GM21737 (cell line): ENCODE measurements around the gene RAI1.

Experiments used
- ATAC-seq: cut with Tn5 transposase; IDR thresholded peaks from one replicate; pipeline ENCODE4 v1.9.1; 2021; ENCODE audit warnings: mild to moderate bottlenecking, moderate library complexity; ENCODE audit not compliant: unreplicated experiment

Gene RAI1

DNA sequence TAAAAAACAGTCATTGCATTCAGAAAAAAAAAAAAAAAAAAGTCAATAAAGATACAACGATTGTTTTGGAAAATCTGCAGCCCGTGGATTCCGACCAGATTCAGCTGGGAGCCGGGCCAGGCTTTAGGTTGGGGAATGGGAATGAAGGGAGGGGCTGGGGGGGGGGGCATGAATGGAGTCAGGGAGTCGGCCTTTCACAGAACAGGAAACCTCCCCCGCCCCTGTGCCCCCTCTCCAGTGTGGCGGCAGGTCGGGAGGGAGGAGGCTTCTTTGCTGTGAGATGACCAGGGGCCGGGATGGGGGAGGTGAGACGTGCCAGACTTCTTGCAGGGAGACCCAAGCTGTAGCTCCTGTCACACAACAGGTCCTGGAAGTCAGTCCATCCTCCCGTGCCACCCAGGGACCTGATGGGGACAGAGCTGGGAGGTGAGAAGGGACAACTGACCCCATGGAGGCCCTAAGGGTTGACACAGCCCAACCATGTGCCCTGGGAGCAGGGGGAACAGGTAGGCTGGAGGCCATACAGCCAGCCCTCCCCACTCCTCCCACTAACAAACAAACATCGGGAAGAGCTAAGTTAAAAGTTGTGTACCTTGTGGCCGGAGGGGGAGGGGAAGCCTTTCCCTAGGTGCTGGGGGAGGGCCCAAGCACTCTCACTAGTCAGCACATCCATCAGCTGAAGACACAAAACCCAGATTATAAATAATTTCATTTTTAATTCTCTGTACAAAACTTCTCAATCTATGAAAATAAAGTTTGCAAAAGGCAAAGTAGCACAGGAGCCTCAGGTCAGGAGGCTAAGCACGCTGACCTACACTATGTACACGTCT lies 130.3 kb downstream of the RAI1 start:
- no peak for ATAC-seq

DNA sequence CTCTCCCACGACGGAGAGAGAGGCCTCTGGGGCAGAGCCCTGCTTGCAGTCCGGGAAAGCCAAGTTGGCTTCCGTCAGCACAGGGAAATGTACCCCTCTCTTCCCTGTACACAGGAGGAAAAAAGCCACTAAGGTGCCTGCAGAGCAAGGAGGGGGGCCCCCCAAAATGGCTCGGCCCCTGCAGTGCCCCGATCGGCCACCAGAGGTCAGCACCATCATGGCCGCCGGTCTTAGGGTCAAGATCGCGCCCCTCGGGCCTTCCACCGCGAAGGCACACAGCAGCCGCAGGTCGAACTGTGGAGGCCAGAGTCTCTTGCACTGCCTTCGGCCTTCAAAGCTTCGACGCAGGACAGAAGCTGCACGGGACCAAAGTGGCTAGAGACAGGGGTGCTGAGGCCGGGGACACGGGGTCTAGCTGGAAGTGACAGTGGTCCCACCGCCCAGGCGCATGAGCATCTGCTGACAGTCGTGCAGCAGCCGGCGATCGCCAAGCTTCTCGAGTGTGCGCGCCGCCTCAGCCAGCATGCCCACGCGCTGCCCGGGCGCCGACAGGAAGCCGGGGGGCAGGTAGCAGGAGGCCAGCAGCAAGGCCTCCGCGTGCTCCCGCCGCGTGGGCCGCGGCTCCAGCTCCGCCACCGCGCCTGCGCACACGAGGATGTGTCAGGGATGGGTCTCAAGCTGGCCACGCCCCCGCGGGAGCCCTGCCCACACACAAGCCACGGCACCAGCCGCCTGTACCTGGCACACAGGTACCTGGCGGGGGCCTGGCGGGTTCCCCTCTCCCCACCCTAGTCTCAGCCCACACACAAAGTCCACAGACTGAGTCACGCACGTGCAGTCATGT lies 131.2 kb downstream of the RAI1 start:
- ATAC-seq: no peak

DNA sequence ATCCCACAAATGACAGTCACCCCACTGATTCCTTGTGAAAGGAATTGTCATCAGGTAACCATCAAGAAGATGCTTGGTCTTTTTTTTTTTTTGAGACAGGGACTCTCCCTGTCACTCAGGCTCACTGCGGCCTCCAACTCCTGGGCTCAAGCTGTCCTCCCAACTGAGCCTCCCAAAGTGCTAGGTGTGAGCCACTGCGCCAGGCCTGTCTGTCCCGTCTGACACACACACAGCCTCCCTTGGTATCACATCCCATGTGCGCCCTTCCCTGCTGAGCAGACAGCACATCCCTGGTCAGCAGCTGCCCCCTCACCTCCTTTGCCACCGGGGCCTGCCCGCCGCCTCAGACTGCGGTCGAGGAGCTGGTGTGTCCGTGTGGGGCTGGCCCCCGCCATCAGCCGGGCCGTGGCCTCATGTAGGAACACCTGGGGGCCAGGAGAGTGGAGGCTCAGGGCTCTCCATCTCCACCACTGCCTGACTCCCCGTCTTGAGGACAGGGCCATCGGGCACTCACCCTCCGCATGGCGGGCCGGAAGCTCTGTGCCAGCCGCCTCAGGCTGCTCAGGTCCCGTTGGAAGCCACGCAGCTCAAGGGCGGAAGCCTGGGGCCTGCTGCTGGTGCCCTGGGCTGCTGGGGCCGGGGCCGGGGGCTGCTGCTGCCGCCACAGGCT lies 131.9 kb downstream of the RAI1 start:
- ATAC-seq: no peak

DNA sequence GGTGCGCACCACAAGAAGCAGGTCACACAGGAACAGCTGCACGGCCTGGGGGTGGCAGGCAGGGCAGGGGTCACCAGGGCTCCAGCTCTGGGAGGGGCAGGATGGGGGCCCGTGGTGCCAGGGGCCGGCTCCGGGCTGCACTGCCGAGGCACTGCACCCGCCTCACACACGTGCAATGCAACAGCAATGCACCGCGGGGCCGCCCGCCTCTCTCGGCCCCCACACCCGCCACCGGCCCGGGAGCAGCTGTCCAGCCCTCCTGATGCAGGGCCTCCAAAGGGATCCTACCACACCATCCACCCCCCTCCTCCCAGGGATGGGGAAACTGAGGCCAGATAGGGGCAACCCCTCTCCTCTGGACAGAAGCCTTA lies 132.5 kb downstream of the RAI1 start:
- ATAC-seq: no peak

DNA sequence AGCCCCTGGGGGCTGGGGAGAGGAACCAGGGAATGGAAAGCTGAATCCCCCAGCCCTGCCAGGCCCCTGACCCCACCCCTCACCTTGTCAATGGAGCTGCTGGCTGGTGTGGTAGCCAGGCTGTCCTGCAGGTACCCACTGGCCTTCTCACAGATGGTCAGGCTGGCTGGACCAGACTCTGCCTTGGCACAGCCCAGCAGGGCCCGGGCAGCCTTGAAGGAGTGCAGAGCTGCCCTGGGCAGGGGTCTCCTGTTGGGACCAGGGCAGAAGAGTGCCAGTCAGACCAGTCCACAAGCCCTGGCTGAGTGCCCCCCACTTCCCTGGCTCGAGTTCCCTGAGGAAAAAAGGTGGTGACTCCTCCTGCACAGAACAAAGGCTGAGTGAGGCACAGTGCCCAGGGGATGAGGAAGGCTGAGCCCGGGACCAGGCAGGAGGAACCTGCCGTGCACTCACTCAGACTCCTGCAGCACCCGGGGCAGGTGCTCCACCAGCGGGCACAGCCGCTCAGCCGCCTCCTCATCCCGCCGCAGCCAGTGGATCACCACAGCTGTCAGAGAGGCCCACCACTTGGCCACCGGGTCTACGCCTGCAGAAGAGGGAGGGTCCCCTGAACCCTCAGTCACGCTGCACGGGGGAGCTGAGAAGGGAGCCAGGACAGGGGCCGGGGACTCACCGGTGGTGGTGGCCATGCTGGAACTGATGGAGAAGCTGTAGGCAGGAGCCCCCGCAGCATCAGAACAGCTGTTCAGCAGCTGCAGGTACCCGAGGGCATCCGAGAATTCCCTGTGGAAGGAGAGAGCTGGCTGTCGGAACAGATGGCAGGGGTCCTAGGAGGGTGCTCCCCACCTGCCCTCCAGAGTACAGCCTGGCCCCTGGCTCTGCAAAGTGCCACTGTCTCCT lies 133.2 kb downstream of the RAI1 start:
- ATAC-seq: no peak

DNA sequence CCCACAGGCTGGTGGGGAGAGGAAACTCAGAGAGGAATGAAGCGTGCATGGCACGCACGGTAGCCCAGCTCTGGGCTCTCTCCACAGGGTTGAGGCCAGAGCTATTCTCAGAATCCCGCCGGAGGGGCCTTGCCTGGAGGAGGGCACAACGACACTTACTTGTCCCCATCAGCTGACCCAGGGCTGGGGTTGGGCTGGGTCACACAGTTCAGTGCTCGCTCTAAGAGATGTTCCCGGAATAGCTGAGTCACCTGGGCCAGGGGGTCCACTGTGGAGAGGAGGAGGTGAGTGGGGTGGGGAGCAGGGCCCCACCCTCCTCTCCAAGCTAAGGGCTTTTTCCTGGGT lies 133.8 kb downstream of the RAI1 start:
- ATAC-seq: no peak

DNA sequence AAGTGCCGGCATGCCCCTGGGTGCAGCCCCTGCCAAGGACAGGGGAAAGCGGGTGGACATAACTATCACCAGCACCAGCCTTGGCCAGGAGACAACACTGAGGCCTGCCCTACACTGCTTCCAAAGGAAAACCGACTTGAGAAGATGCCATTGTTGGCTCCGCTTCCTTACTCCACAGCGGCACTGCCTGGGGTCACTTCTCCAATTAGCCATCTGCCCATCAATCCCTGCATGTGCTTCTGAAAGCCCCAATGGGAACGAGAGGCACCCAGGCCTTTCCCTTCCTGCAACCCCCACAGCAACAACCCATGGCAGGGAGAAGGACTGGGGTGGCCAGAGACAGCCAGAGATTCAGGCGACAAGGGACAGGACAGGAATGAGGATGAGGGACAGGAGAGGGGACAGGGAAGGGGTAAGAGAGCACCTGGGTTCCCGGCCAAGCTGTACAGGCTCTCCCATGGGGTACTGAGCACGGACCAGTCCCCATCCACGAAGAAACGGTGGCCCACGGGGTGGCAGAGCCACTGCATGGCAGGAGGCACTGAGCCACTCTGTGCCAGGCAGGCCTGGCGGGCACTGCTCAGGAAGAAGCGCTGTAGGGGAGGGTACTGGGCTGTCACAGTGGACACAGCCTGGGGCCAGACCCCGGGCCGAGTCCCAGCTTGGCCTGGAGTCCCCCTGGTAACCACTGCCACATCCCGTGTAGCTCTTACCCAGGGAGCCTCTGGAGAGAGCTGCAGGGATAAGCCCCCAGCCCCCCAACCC lies 134.4 kb downstream of the RAI1 start:
- ATAC-seq: no peak

DNA sequence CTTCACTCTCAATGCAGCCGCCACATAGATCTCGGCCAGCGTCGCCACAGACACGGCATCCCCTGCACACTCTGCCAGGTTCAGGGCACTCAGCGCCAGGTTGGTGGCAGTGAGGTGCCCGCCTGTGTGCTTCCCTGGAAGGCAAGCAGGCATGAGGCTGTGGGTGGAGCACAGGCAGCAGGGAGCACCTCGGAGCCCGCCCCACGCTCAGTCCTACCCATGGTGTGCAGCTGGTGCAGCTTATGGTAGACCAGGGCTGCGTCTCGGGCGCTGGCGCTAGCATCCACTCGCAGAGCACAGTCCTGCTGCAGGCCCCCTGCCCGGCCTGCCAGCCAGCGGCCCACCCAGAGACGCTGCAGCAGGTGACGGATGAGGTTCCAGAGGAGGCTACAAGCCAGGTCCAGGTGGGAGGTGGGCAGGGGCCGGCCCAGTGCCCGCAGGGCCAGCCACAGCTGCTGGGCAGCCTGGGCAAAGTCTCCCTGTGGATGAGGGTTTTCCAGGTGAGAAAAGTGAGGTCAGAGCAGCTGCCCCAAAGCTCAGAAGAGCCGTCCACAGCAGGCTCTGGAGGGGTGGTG lies 135.1 kb downstream of the RAI1 start:
- no peak for ATAC-seq

DNA sequence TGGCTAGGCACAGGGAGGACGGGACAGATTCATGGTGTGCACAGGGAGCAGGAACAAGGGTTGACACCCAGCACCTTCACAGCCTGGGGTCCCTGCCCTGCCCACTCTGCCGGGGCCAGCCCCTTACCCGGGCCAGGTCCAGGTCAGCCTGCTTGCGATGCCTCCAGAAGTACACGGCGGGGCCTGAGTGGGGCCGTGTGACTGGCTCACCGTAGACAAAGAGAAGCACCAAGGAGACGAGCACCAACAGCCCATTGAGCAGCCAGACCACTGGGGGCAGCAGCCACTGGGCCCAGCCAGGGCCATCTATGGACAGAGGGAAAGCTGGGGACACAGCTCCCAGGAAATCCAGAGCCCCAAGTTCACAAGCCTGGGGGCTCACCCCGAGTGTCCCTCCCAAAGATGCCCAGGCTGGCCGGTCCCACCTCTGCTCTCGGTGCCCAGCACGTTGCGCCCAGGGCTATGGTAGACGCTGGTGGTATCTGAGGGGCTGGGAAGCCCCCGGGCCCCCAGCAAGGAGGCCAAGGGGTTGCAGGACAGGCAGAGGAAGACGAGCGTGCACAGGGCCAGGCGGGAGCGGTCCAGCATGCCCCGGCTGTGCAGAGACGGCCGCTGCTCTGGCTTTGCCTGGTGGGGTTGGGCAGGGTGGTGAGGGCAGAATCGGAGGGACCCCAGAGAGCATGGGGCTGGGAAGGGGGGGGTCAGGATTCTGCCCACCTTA lies 135.7 kb downstream of the RAI1 start:
- no peak for ATAC-seq

DNA sequence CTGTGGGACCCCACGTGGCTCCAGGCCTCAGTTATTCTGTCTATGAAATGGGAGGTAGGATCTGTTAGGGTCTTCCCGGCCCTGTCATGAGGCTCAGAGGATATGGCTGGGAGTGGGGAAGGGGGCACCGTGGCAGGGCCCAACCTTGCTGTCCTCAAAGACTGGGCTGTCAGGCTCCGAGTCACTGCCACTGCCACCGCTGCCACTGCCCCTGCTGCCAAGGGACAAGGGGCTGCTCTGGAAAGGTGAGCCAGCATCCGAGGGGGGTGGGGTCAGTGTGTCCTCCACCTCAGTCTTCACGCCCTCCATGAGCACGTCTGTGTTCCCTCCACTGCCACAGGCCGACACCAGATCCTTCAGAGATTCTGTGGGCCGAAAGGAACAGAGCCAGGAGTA lies 136.3 kb downstream of the RAI1 start:
- no peak for ATAC-seq

DNA sequence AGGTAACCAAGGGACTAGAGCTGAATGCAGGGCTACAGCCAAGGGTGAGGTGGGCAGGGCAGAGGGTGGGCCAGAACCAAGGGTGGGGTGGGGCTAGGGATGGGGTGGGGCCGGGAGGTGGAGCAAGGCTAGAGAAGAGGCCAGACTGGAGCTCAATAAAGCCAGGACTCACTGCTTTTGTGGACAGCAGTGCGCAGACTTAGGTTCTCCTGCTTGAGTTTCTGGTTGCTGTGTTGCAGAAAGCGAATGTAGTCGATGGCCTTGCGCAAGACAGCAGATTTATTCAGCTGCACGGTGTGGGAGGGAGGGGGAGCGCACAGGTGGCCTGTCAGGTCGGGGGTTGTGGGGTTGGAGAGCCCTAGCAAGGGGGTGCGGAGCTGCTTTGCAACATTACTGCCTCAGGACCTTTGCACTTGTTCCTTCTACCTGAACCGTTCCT lies 136.8 kb downstream of the RAI1 start:
- no peak for ATAC-seq

DNA sequence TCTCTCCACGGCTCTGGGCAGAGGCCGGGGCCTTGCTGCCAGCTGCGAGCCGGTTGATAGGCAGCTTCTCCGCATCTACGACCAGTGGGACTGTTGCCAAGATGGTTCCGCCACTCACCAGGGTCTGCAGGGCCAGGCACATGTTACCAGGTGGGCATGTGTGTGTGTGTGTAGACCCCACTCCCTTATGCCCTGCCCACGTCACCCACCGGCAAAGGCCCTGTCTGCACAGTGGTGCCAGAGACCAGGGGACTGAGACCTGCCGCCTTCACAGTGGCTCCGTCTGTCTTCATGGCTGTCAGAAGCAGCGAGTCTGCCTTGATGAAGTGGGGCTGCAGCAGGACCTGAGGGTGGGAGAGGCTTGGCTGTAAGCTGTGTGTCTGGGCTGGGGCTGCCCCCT lies 137.9 kb downstream of the RAI1 start:
- ATAC-seq: no peak

DNA sequence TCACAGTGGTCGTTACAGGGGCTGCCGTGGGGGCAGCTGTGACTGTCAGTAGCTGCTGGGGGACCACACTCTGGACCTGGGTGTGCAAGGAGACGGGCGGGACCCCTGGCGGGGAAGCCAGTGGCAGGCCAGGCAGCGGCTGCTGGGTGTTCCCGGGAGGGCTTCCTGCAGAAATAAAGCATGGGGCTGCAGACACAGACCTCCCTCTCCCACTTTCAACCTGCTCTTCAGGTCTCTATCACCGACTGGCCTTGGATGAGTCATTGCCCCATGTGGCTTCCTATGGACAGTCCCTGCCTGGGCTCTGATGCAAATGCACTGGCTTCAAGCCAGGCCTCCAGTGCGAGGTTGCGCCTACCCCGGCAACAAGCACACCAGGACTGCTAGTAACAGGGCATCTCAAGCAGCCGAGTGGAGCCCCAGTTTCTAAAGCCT lies 138.3 kb downstream of the RAI1 start:
- ATAC-seq: peak; percentile 42

DNA sequence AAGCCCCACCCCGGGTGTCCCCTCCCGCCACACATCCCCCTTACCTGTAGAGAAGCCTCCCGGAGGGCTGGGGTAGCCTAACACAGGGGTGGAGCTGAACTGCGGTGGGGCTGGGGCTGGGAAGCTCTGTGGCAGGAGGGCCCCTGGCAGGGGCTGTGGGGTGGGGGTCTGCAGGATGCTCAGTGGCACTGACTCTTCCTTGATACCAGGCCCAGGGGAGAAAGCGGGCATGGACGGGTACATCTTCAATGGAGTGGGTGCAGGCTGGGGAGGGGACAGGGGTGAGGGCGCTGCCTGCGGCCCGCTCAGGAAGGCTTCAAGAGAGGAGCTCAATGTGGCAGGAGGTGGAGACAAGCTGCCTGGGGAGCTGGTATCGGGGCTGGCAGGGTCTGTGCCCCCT lies 138.8 kb downstream of the RAI1 start:
- ATAC-seq: no peak

DNA sequence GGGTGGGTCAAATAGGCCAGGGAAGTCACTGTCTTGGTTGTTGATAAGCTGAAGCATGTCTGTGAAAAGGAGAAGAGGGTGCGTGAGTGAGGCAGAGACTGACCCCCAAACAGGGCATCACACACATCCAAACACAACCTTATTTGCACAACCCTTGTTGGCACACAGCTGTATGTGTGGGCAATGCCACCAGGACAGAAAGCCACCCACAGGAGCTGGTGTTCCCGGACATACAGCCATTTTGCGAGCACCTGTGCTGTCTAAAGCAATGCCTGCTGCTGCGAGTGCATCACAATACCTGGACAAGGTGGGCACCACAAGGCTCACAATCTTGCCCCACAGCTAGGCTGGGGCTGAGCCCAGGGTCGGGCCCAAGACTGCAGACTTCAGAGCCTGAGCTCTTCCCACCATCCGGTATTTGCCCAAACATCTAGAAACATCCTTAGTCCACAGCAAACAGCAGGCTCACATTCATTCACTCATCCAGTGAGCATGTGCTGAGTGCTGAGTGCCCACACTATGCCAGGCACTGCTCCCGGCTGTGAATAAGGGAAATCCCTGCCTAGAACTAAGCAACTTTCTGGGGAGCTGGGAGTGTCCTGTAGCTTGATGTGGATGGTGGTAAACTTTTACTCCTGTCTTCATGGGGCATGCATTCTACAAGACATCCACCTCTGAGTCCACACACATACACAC lies 139.4 kb downstream of the RAI1 start:
- no peak for ATAC-seq

DNA sequence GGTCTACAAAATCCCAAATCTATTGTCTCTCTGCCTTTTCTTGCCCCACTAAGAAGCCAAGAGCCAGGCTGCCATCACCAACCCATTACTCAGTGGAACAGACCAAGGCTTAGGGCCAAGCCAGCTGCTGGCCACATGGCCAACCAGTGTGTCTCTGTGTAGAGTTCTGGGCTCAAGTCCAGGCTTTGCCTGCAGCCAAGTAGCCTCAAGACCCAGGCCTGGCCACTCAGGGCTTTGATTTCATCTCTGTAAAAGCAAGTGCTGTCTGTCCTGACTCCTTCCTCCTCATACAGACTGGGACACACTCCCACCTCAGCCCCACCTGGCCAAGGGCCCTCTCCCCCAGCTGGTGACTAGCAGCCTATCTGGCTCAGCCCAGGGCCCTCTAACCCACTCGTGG lies 140.9 kb downstream of the RAI1 start:
- no peak for ATAC-seq

DNA sequence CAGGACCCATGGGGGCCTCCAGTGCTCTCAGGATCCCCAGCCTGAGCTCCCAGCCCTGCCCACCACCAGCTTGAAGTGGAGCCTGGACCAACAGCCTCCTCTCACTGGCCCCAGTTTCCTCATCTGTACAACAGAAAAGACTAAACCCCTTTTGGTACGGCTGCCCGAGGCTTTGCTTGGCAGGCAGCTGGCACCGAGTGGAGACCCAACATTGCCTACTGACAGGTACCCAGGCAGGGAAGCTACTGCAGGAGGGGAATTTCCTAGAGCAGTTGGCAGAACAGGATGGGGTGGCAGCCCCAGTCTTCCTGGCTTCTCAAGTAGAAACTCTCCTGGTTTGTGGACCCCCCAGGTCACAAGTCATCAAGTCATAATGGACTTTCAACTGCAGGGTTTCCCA lies 141.4 kb downstream of the RAI1 start:
- no peak for ATAC-seq

DNA sequence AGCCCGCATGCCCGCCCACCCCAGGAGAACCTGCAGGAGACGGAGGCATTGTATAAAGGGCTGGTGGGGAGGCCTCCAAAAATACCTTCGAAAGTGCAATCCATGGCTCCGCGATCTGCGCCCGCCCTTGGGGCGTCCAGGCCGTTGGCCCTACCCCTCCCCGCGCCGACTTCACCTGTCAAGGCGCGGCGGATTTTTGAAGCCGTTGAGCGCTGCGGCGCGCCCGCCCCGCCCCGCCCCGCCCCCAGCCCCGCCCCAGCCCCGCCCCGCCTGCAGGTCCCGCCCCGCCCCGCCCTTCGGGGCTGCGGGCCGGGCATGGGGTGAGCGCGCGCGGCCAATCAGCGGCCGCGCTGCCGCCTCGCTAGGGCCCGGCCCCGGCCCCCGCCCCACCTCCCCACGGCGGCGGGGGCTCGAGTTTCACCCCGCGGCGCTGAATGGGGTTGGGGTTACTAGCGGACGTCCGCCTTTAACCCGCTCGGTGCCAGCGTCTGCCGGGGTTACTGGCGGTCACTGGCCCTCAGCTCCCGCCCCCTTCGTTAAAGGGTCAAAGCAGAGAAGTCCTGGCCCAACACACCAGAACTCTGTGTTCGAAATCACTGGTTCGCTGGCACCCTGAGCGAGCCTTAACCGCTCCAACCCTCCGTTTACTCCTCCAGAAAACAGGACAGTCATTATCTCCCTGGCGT lies 142.3 kb downstream of the RAI1 start:
- ATAC-seq: peak; percentile 68
